ENCODE data around the gene PPDPF. TPM values are rescaled to one million over a fixed set of nuclear protein-coding genes. Genes with fewer than 3 reads are reported as not detected.

The PPDPF gene
- total and polyA plus RNA-seq, 2 donors (not counting 3 experiments of a cell fraction or from before 2014, with no cell fraction given): 52.2 to 219 TPM

- no peak for DNase-seq (ENCODE audit: low read depth, low spot score)
- Histone ChIP-seq H3K9ac (replicated peaks; ENCODE audit: extremely low read depth, insufficient read depth, low read length) (no peak overlapping the region), H3K9me1 (replicated peaks; ENCODE audit: control insufficient read depth, extremely low read depth, insufficient read depth, low read length) (no peaks in the 10 kb centered on the region), H3K27ac (ENCODE audit: insufficient read depth, low read depth, low read length) (no peak overlapping the region), H3K4me1 (ENCODE audit: control insufficient read depth, extremely low read depth, insufficient read depth, low read length) (no peaks in the 10 kb centered on the region), H3K27me3 (ENCODE audit: control insufficient read depth in 2 of 2, insufficient read depth in 2 of 2, low read length in 2 of 2) (no peaks in the 10 kb centered on the region), H3K4me3 (replicated peaks in 1 of 3; ENCODE audit: insufficient read depth in 1 of 3, low read depth in 1 of 3, low read length in 3 of 3) (peak overlapping the region in 1 of 3 experiments; percentile 34), H3K36me3 (ENCODE audit: control insufficient read depth in 2 of 2, extremely low read depth in 1 of 2, insufficient read depth in 2 of 2, low read length in 2 of 2) (no peaks in the 10 kb centered on the region), H3K4me2 (ENCODE audit: insufficient read depth, low read length) (no peak overlapping the region), H3K79me2 (ENCODE audit: control insufficient read depth, insufficient read depth, low read length) (no peaks in the 10 kb centered on the region), H2AFZ (ENCODE audit: low read depth, low read length) (peak overlapping the region; percentile 61), H3K9me3 (replicated peaks; ENCODE audit: control insufficient read depth, insufficient read depth, low read length) (no peaks in the 10 kb centered on the region), H4K20me1 (replicated peaks; ENCODE audit: control insufficient read depth, extremely low read depth, insufficient read depth, low read length) (no peaks in the 10 kb centered on the region)
- ChIA-PET CTCF (interaction anchor here (0.6 to 5.7 kb wide), 46 partner anchors 8 to 583 kb away, joined by 3 to 89 read pairs (median 5); partner anchors contain the start of genes ARFRP1, DNAJC5, GMEB2 and HELZ2), POLR2A (interaction anchor here (0.5 to 1.5 kb wide), 6 partner anchors 10 to 506 kb away, joined by 3 to 6 read pairs (median 4); partner anchors contain the start of genes HELZ2 and TPD52L2)
- TF ChIP-seq EZH2 (IDR thresholded peaks at IDR 0.05; ENCODE audit: borderline replicate concordance, low read depth, low read length, severe bottlenecking): no peak
- TF ChIP-seq POLR2AphosphoS5 (IDR thresholded peaks at IDR 0.05; ENCODE audit: insufficient read depth, low read depth, low read length): no peak
- TF ChIP-seq GATA2 (IDR thresholded peaks at IDR 0.05; ENCODE audit: insufficient read depth, insufficient read length, low read depth, low read length): no peak
- intact Hi-C loops (cut with micrococcal nuclease) (loop anchor here (1.0 to 2.0 kb wide), 6 partner anchors 236 to 582 kb away; no protein-coding TSS in a partner anchor), dilution Hi-C loops (cut with MboI; ENCODE audit: extremely low pct_ligation_motif_present, low sequenced_read_pairs) (no loop called here)
- no TSS peak for BruUV-seq (replicated peaks)
- FAIRE-seq: peak; percentile 80
Observed at GRCh38 chr20:63538204-63539091, 17.9 kb downstream of the PPDPF start.

GRCh38 chr20:63539092-63539430, 18.5 kb downstream of the PPDPF start:
- dilution Hi-C loops (cut with MboI; ENCODE audit: extremely low pct_ligation_motif_present, low sequenced_read_pairs) (no loop called here), intact Hi-C loops (cut with micrococcal nuclease) (loop anchor here (2.0 kb wide), 2 partner anchors 236 to 518 kb away; no protein-coding TSS in a partner anchor)
- BruUV-seq (replicated peaks): no TSS peak

More at GRCh38 chr20:63539092-63539430, 18.5 kb downstream of the PPDPF start:
- no peaks in the 10 kb centered on the region for H3K36me3 ChIP-seq (ENCODE audit: control insufficient read depth in 2 of 2, extremely low read depth in 1 of 2, insufficient read depth in 2 of 2, low read length in 2 of 2)
- DNase-seq (ENCODE audit: low read depth, low spot score) (no peak), FAIRE-seq (no peak)
- H3K79me2 ChIP-seq (ENCODE audit: control insufficient read depth, insufficient read depth, low read length): no peaks in the 10 kb centered on the region
- H3K4me3 ChIP-seq (replicated peaks in 1 of 3; ENCODE audit: insufficient read depth in 1 of 3, low read depth in 1 of 3, low read length in 3 of 3): no peak overlapping the region
- no peak overlapping the region for H2AFZ ChIP-seq (ENCODE audit: low read depth, low read length)
- ChIA-PET POLR2A (interaction anchor here (1.5 kb wide), 1 partner anchor 35 kb away, joined by 5 read pairs; the partner anchor contains the start of gene HELZ2), CTCF (interaction anchor here (0.8 to 5.7 kb wide), 11 partner anchors 8 to 583 kb away, joined by 3 to 89 read pairs (median 12); partner anchors contain the start of genes HELZ2, PPDPF, SRMS and TPD52L2)
- no peaks in the 10 kb centered on the region for H3K9me3 ChIP-seq (replicated peaks; ENCODE audit: control insufficient read depth, insufficient read depth, low read length)
- no peaks in the 10 kb centered on the region for H3K9me1 ChIP-seq (replicated peaks; ENCODE audit: control insufficient read depth, extremely low read depth, insufficient read depth, low read length)
- no peaks in the 10 kb centered on the region for H4K20me1 ChIP-seq (replicated peaks; ENCODE audit: control insufficient read depth, extremely low read depth, insufficient read depth, low read length)
- no peak overlapping the region for H3K27ac ChIP-seq (ENCODE audit: insufficient read depth, low read depth, low read length)
- no peaks in the 10 kb centered on the region for H3K27me3 ChIP-seq (ENCODE audit: control insufficient read depth in 2 of 2, insufficient read depth in 2 of 2, low read length in 2 of 2)
- TF ChIP-seq CTCF (IDR thresholded peaks at IDR 0.05; ENCODE audit: extremely low read depth in 1 of 2, insufficient read depth in 1 of 2, low read depth in 1 of 2, low read length in 2 of 2): no peak
- no peak for TF ChIP-seq MYC (IDR thresholded peaks at IDR 0.05; ENCODE audit: low read depth, low read length)
- TF ChIP-seq MAX (IDR thresholded peaks at IDR 0.05; ENCODE audit: insufficient read depth, insufficient read length): no peak
- TF ChIP-seq FOS (IDR thresholded peaks at IDR 0.05; ENCODE audit: borderline replicate concordance, insufficient read depth, low read length): no peak
- no peak for TF ChIP-seq JUN (IDR thresholded peaks at IDR 0.05; ENCODE audit: borderline replicate concordance, insufficient read depth, insufficient read length, low read depth)
- no peak for TF ChIP-seq EZH2 (IDR thresholded peaks at IDR 0.05; ENCODE audit: borderline replicate concordance, low read depth, low read length, severe bottlenecking)
- TF ChIP-seq GATA2 (IDR thresholded peaks at IDR 0.05; ENCODE audit: insufficient read depth, insufficient read length, low read depth, low read length): no peak
- H3K4me2 ChIP-seq (ENCODE audit: insufficient read depth, low read length): no peak overlapping the region
- no peaks in the 10 kb centered on the region for H3K4me1 ChIP-seq (ENCODE audit: control insufficient read depth, extremely low read depth, insufficient read depth, low read length)
- no peak overlapping the region for H3K9ac ChIP-seq (replicated peaks; ENCODE audit: extremely low read depth, insufficient read depth, low read length)
